ENCODE data around the gene MYDGF. TPM values are rescaled to one million over a fixed set of nuclear protein-coding genes. Genes with fewer than 3 reads are reported as not detected.

MYDGF gene
- total RNA-seq, 1 experiment from 2014 or later = 58.2 TPM

- no peak for TF ChIP-seq ZNF512 (CRISPR knock-in tag; IDR thresholded peaks at IDR 0.05; ENCODE audit: borderline replicate concordance)
- no peak for TF ChIP-seq SOX15 (CRISPR knock-in tag; IDR thresholded peaks at IDR 0.05)
- no peak for TF ChIP-seq ATF2 (CRISPR knock-in tag; IDR thresholded peaks at IDR 0.05; ENCODE audit: borderline replicate concordance, low read depth)
- no peak for TF ChIP-seq ELF4 (CRISPR knock-in tag; IDR thresholded peaks at IDR 0.05; ENCODE audit: low read depth)
Observed at GRCh38 chr19:4697304-4697703, 27.2 kb upstream of the MYDGF start (continued).

GRCh38 chr19:4695224-4695731 lies 25.1 kb upstream of the MYDGF start:
- DNase-seq (ENCODE audit: low spot score) (no peak), ATAC-seq (no peak)
- CTCF ChIA-PET = interaction anchor here (1.4 kb wide), 1 partner anchor 115 kb away, joined by 3 read pairs; no protein-coding TSS in a partner anchor
- POLR2A ChIA-PET = interaction anchor here (0.6 kb wide), 1 partner anchor 55 kb away, joined by 9 read pairs; no protein-coding TSS in a partner anchor
- H3K4me3 Mint-ChIP-seq = no peak overlapping the region
- no peak overlapping the region for H3K27ac Mint-ChIP-seq
- no peaks in the 10 kb centered on the region for H3K27me3 Mint-ChIP-seq (ENCODE audit: low read depth)
- TF ChIP-seq FOXP1 (CRISPR knock-in tag; IDR thresholded peaks at IDR 0.05; ENCODE audit: borderline replicate concordance) (no peak), ZNF317 (CRISPR knock-in tag; IDR thresholded peaks at IDR 0.05; ENCODE audit: borderline replicate concordance, low read depth) (no peak), MXD4 (CRISPR knock-in tag; IDR thresholded peaks at IDR 0.05; ENCODE audit: borderline replicate concordance) (no peak), ZNF532 (CRISPR knock-in tag; IDR thresholded peaks at IDR 0.05; ENCODE audit: borderline replicate concordance) (no peak)
- peaks cover 37% of the 10 kb centered on the region for H3K36me3 Mint-ChIP-seq
- H3K4me1 Mint-ChIP-seq = no peaks in the 10 kb centered on the region
- H3K9me3 Mint-ChIP-seq = no peaks in the 10 kb centered on the region

GRCh38 chr19:4694211-4694987 lies 24.3 kb upstream of the MYDGF start:
- H3K4me3 Mint-ChIP-seq = no peak overlapping the region
- no peaks in the 10 kb centered on the region for H3K4me1 Mint-ChIP-seq
- ChIA-PET POLR2A (no interaction called here), CTCF (no interaction called here)
- DNase-seq (ENCODE audit: low spot score) (no peak), ATAC-seq (no peak)
- TF ChIP-seq NFYB (CRISPR knock-in tag; conservative IDR thresholded peaks at IDR 0.05; ENCODE audit: low read depth) (no peak), PRRX2 (CRISPR knock-in tag; IDR thresholded peaks at IDR 0.05) (no peak)
- H3K36me3 Mint-ChIP-seq = peaks cover 40% of the 10 kb centered on the region
- no peaks in the 10 kb centered on the region for H3K27me3 Mint-ChIP-seq (ENCODE audit: low read depth)
- no peak overlapping the region for H3K27ac Mint-ChIP-seq
- H3K9me3 Mint-ChIP-seq = no peaks in the 10 kb centered on the region

- no peak overlapping the region for H3K4me3 Mint-ChIP-seq
- H3K27me3 Mint-ChIP-seq (ENCODE audit: low read depth) = no peaks in the 10 kb centered on the region
- no peak overlapping the region for H3K27ac Mint-ChIP-seq
- peaks cover 39% of the 10 kb centered on the region for H3K36me3 Mint-ChIP-seq
- CTCF ChIA-PET = no interaction called here
- H3K9me3 Mint-ChIP-seq = no peaks in the 10 kb centered on the region
- no peak for ATAC-seq
- no peak for DNase-seq (ENCODE audit: low spot score)
- POLR2A ChIA-PET = no interaction called here
- H3K4me1 Mint-ChIP-seq = no peaks in the 10 kb centered on the region
- no peak for TF ChIP-seq ZNF281 (CRISPR knock-in tag; IDR thresholded peaks at IDR 0.05)
- no peak for TF ChIP-seq MYBL2 (CRISPR knock-in tag; IDR thresholded peaks at IDR 0.05)
- TF ChIP-seq RELA (CRISPR knock-in tag; IDR thresholded peaks at IDR 0.05; ENCODE audit: borderline replicate concordance) = no peak
- no peak for TF ChIP-seq FOXP1 (CRISPR knock-in tag; IDR thresholded peaks at IDR 0.05; ENCODE audit: borderline replicate concordance)
- no peak for TF ChIP-seq ZNF219 (CRISPR knock-in tag; IDR thresholded peaks at IDR 0.05; ENCODE audit: borderline replicate concordance)
Observed at GRCh38 chr19:4693471-4694121, 23.5 kb upstream of the MYDGF start.

Data from WTC11 (cell line).